CD8-positive, alpha-beta memory T cell (primary cell): ENCODE results near the gene C19orf18. TPM values are rescaled to one million over a fixed set of nuclear protein-coding genes. Genes with fewer than 3 reads are reported as not detected.
"Not testable (repeated sequence)": the region's sequence is repeated elsewhere in the genome, so short reads cannot be mapped to it uniquely, and the experiment has no call there.

ENCODE experiments used
- CTCF ChIA-PET: fragments of 350-600 bp; sonication (Branson Sonifier 250); formaldehyde crosslinking; loops from one replicate; lab custom pipeline; 2021; ENCODE audit warnings: antibody characterized with exemption; lab: Charles Lee
- POLR2A ChIA-PET: fragments of 350-600 bp; sonication (Branson Sonifier 250); formaldehyde crosslinking; loops from one replicate; lab custom pipeline; 2021; ENCODE audit warnings: antibody characterized with exemption; lab: Charles Lee
- DNase-seq, 5 donors: peaks; one replicate each; pipeline versions ENCODE4 v3.0.0 to v3.0.0-alpha.2; 2020 to 2022; ENCODE audit warnings: mixed read lengths in 1 of 5
- H3K27ac ChIP-seq: one replicate; pipeline ENCODE4 v1.7.0; 2013; ENCODE audit warnings: low read depth, mild to moderate bottlenecking, low read length, moderate library complexity
- H3K27me3 ChIP-seq: 2 replicates; pipeline ENCODE4 v1.7.0; 2013; ENCODE audit warnings: low read length, mild to moderate bottlenecking; ENCODE audit not compliant: insufficient read depth, poor library complexity, severe bottlenecking
- H3K36me3 ChIP-seq: 2 replicates; pipeline ENCODE4 v1.7.0; 2013; ENCODE audit warnings: mild to moderate bottlenecking, low read length, moderate library complexity; ENCODE audit not compliant: insufficient read depth
- H3K4me1 ChIP-seq: 2 replicates; pipeline ENCODE4 v1.7.0; 2013; ENCODE audit warnings: mild to moderate bottlenecking, low read length, moderate library complexity; ENCODE audit not compliant: insufficient read depth
- H3K4me3 ChIP-seq: 2 replicates; pipeline ENCODE4 v1.7.0; 2013; ENCODE audit warnings: mild to moderate bottlenecking, low read length
- H3K9me3 ChIP-seq: 2 replicates; pipeline ENCODE4 v1.7.0; 2013; ENCODE audit warnings: mild to moderate bottlenecking, low read length
- H3K27ac Mint-ChIP-seq, 8 donors: one replicate each; pipeline ENCODE4 v1.8.0; 2020 to 2021; ENCODE audit warnings: mixed read lengths in 8 of 8, mild to moderate bottlenecking in 6 of 8, inconsistent platforms in 3 of 8, moderate library complexity in 3 of 8
- H3K27me3 Mint-ChIP-seq, 2 donors: one replicate each; pipeline ENCODE4 v1.8.0; 2020 to 2021; ENCODE audit warnings: mixed read lengths in 2 of 2, mild to moderate bottlenecking in 1 of 2, moderate library complexity in 1 of 2
- H3K36me3 Mint-ChIP-seq, 3 donors: one replicate each; pipeline ENCODE4 v1.8.0; 2020 to 2021; ENCODE audit warnings: mixed read lengths in 3 of 3, inconsistent platforms in 1 of 3, mild to moderate bottlenecking in 1 of 3
- H3K4me1 Mint-ChIP-seq, 3 donors: one replicate each; pipeline ENCODE4 v1.8.0; 2020 to 2021; ENCODE audit warnings: mixed read lengths in 3 of 3, inconsistent platforms in 1 of 3, mild to moderate bottlenecking in 1 of 3
- H3K4me3 Mint-ChIP-seq, 7 donors: one replicate each; pipeline ENCODE4 v1.8.0; 2020 to 2021; ENCODE audit warnings: mixed read lengths in 7 of 7, mild to moderate bottlenecking in 6 of 7, moderate library complexity in 4 of 7, inconsistent platforms in 2 of 7
- H3K9me3 Mint-ChIP-seq, 5 donors: one replicate each; pipeline ENCODE4 v1.8.0; 2020 to 2022; ENCODE audit warnings: mixed read lengths in 5 of 5, mild to moderate bottlenecking in 3 of 5, moderate library complexity in 2 of 5, inconsistent platforms in 1 of 5
- polyA plus RNA-seq: library from polyadenylated mRNA; unstranded; fragments of 300-500 nt; fragmentation: Illumina TruSeq; gene quantifications from one replicate; pipeline ENCODE4 v1.2.3, GENCODE V29; 2021
- total RNA-seq, 2 experiments: library from RNA; stranded (reverse); gene quantifications; one replicate each; pipeline ENCODE4 v1.2.3, GENCODE V29; 2021

Gene C19orf18
- total and polyA plus RNA-seq, 3 experiments from 2014 or later: 0.33 to 0.41 TPM; not detected in 1

- CTCF ChIA-PET: interaction anchor here (1.3 kb wide), 1 partner anchor 98 kb away, joined by 4 read pairs; no protein-coding TSS in a partner anchor
- Mint-ChIP-seq H3K9me3 (peaks cover 0 to 60% (median 22%) of the 10 kb centered on the region in 5 donors), H3K4me1 (peaks cover 34 to 48% (median 42%) of the 10 kb centered on the region in 3 donors), H3K36me3 (peaks cover 26 to 63% (median 52%) of the 10 kb centered on the region in 3 donors), H3K27ac (peak within 1 kb of the TSS; percentile 87 to 98 (median 97)), H3K4me3 (peak within 1 kb of the TSS; percentile 92 to 99 (median 96))
- peak within 1 kb of the TSS; percentile 75 for H3K4me3 ChIP-seq
- H3K27ac ChIP-seq: peak within 1 kb of the TSS; percentile 84
- not testable (repeated sequence) for H3K27me3 ChIP-seq, H3K27me3 Mint-ChIP-seq, H3K9me3 ChIP-seq
- POLR2A ChIA-PET: interaction anchor here (0.5 to 1.6 kb wide), 13 partner anchors 14 to 523 kb away, joined by 3 to 8 read pairs (median 3); partner anchors contain the start of genes ZNF132, ZNF134, ZNF274 and ZNF418
- peak; percentile 80 to 94 (median 88) for DNase-seq
- peaks cover 19% of the 10 kb centered on the region for H3K36me3 ChIP-seq
- peaks cover 17% of the 10 kb centered on the region for H3K4me1 ChIP-seq
These were observed 58.0 kb downstream of the C19orf18 start, which contains the start of gene ZNF417 for GRCh38 chr19:57916168-57916995. Gene ZNF417, minus strand, starts transcription at chr19:57916592. Its CDS starts 181 bp downstream, at chr19:57916411.

GRCh38 chr19:57914531-57914930 is 59.8 kb downstream of the C19orf18 start:
- Mint-ChIP-seq H3K27me3 (no peaks in the 10 kb centered on the region), H3K4me1 (peaks cover 35 to 51% (median 48%) of the 10 kb centered on the region in 3 donors), H3K4me3 (peak overlapping the region; percentile 92 to 99 (median 96)), H3K36me3 (peaks cover 35 to 69% (median 59%) of the 10 kb centered on the region in 3 donors), H3K27ac (peak overlapping the region in 7 of 8 donors; percentile 7 to 98 (median 50)), H3K9me3 (peaks cover 0 to 69% (median 31%) of the 10 kb centered on the region in 5 donors)
- Histone ChIP-seq H3K27me3 (no peaks in the 10 kb centered on the region), H3K36me3 (peaks cover 28% of the 10 kb centered on the region), H3K4me3 (peak overlapping the region; percentile 17), H3K27ac (no peak overlapping the region), H3K4me1 (peaks cover 17% of the 10 kb centered on the region), H3K9me3 (no peaks in the 10 kb centered on the region)
- ChIA-PET CTCF (interaction anchor here (0.9 kb wide), 1 partner anchor 26 kb away, joined by 3 read pairs; no protein-coding TSS in a partner anchor), POLR2A (interaction anchor here (0.6 to 0.7 kb wide), 2 partner anchors 26 to 494 kb away, joined by 3 to 5 read pairs; partner anchors contain the start of gene ZNF584)
- DNase-seq: no peak

Other genes starting within 250 kb of the C19orf18 start
- gene ZNF671, start 246.9 kb downstream of the C19orf18 start, total RNA-seq: 10 to 100 TPM; 10.6 to 11.0 TPM
- gene ZNF671, start 246.9 kb downstream of the C19orf18 start, polyA plus RNA-seq: 24.3 TPM
- gene ZNF776, start 227.7 kb downstream of the C19orf18 start, total RNA-seq: 10 to 100 TPM; 13.3 to 17.2 TPM
- gene ZNF776, start 227.7 kb downstream of the C19orf18 start, polyA plus RNA-seq: 7.0 TPM
- gene ZNF586, start 204.9 kb downstream of the C19orf18 start, total RNA-seq: 10 to 100 TPM; 15.6 to 17.1 TPM
- gene ZNF586, start 204.9 kb downstream of the C19orf18 start, polyA plus RNA-seq: 18.6 TPM
- 10 to 100 TPM in 1 of 2 experiments, 1 to 10 TPM in 1; 7.2 to 10.6 TPM for gene ZNF552, start 159.6 kb downstream of the C19orf18 start, total RNA-seq
- gene ZNF552, start 159.6 kb downstream of the C19orf18 start, polyA plus RNA-seq: 11.3 TPM
- 10 to 100 TPM; 24.8 to 25.4 TPM for gene ZNF587B, start 144.2 kb downstream of the C19orf18 start, total RNA-seq
- gene ZNF587B, start 144.2 kb downstream of the C19orf18 start, polyA plus RNA-seq: 1.4 TPM
- 10 to 100 TPM; 24.2 to 27.2 TPM for gene ZNF587, start 124.7 kb downstream of the C19orf18 start, total RNA-seq
- gene ZNF587, start 124.7 kb downstream of the C19orf18 start, polyA plus RNA-seq: 4.8 TPM
- 10 to 100 TPM; 38.5 to 38.7 TPM for gene ZNF814, start 85.5 kb downstream of the C19orf18 start, total RNA-seq
- gene ZNF814, start 85.5 kb downstream of the C19orf18 start, polyA plus RNA-seq: 21.2 TPM
- gene ZNF417, start 57.9 kb downstream of the C19orf18 start, total RNA-seq: 10 to 100 TPM; 15.8 to 16.8 TPM
- gene ZNF417, start 57.9 kb downstream of the C19orf18 start, polyA plus RNA-seq: 4.4 TPM
- gene ZNF418, start 39.1 kb downstream of the C19orf18 start, total RNA-seq: 1 to 10 TPM; 5.1 to 6.7 TPM
- gene ZNF418, start 39.1 kb downstream of the C19orf18 start, polyA plus RNA-seq: 3.3 TPM
- 1 to 10 TPM; 7.2 to 8.8 TPM for gene ZNF256, start 26.8 kb downstream of the C19orf18 start, total RNA-seq
- 4.5 TPM for gene ZNF256, start 26.8 kb downstream of the C19orf18 start, polyA plus RNA-seq
- gene ZNF606, start 28.3 kb upstream of the C19orf18 start, total RNA-seq: 1 to 10 TPM; 8.2 to 8.7 TPM
- gene ZNF606, start 28.3 kb upstream of the C19orf18 start, polyA plus RNA-seq: 3.9 TPM
- gene ZSCAN1, start 59.5 kb upstream of the C19orf18 start, total RNA-seq: not detected
- not detected for gene ZSCAN1, start 59.5 kb upstream of the C19orf18 start, polyA plus RNA-seq
- 1 to 10 TPM; 1.0 to 1.4 TPM for gene ZNF135, start 84.7 kb upstream of the C19orf18 start, total RNA-seq
- 1.4 TPM for gene ZNF135, start 84.7 kb upstream of the C19orf18 start, polyA plus RNA-seq
- 10 to 100 TPM; 22.4 to 24.0 TPM for gene ZSCAN18, start 123.7 kb upstream of the C19orf18 start, total RNA-seq
- 21.4 TPM for gene ZSCAN18, start 123.7 kb upstream of the C19orf18 start, polyA plus RNA-seq
- gene ZNF329, start 176.3 kb upstream of the C19orf18 start, total RNA-seq: 1 to 10 TPM; 8.7 to 9.1 TPM
- gene ZNF329, start 176.3 kb upstream of the C19orf18 start, polyA plus RNA-seq: 10.3 TPM
- 10 to 100 TPM; 23.4 to 25.9 TPM for gene ZNF274, start 208.5 kb upstream of the C19orf18 start, total RNA-seq
- 32.0 TPM for gene ZNF274, start 208.5 kb upstream of the C19orf18 start, polyA plus RNA-seq